PFSK-1 (cell line): ENCODE results near the gene RPN1.

Source experiments
- FOXP2 ChIP-seq: optimal IDR thresholded peaks from 2 replicates; pipeline ENCODE3; 2011; ENCODE audit warnings: borderline replicate concordance, control low read depth, inconsistent platforms; ENCODE audit not compliant: insufficient read depth; ENCODE audit errors: extremely low read length, extremely low read depth
- POLR2AphosphoS5 ChIP-seq: IDR thresholded peaks from 2 replicates; pipeline ENCODE4 v1.6.1; 2012; ENCODE audit warnings: low read depth, mild to moderate bottlenecking, control low read depth, low read length, moderate library complexity
- SIN3A ChIP-seq: IDR thresholded peaks from 2 replicates; pipeline ENCODE4 v1.6.1; 2012; ENCODE audit warnings: mild to moderate bottlenecking, low read length, moderate library complexity, borderline replicate concordance; ENCODE audit not compliant: insufficient read depth
- TAF1 ChIP-seq: IDR thresholded peaks from 2 replicates; pipeline ENCODE4 v1.6.1; 2012; ENCODE audit warnings: low read length, control low read depth, borderline replicate concordance; ENCODE audit not compliant: insufficient read depth
- TF ChIP-seq, protein P1 (sequence below), 2 experiments: IDR thresholded peaks; 2 replicates each; pipeline versions ENCODE4 v1.6.1 to v1.8.0; 2011 to 2012; ENCODE audit warnings: low read depth in 2 of 2, low read length in 2 of 2, control low read depth in 1 of 2, inconsistent platforms in 1 of 2, mild to moderate bottlenecking in 1 of 2, moderate library complexity in 1 of 2; ENCODE audit not compliant: insufficient read depth in 1 of 2

Gene RPN1

GRCh38 chr3:128572013-128572412 lies 78.6 kb downstream of the RPN1 start:
- TF ChIP-seq POLR2AphosphoS5, result no peak
- TF ChIP-seq FOXP2, result no peak
- TF ChIP-seq, protein P1, sequence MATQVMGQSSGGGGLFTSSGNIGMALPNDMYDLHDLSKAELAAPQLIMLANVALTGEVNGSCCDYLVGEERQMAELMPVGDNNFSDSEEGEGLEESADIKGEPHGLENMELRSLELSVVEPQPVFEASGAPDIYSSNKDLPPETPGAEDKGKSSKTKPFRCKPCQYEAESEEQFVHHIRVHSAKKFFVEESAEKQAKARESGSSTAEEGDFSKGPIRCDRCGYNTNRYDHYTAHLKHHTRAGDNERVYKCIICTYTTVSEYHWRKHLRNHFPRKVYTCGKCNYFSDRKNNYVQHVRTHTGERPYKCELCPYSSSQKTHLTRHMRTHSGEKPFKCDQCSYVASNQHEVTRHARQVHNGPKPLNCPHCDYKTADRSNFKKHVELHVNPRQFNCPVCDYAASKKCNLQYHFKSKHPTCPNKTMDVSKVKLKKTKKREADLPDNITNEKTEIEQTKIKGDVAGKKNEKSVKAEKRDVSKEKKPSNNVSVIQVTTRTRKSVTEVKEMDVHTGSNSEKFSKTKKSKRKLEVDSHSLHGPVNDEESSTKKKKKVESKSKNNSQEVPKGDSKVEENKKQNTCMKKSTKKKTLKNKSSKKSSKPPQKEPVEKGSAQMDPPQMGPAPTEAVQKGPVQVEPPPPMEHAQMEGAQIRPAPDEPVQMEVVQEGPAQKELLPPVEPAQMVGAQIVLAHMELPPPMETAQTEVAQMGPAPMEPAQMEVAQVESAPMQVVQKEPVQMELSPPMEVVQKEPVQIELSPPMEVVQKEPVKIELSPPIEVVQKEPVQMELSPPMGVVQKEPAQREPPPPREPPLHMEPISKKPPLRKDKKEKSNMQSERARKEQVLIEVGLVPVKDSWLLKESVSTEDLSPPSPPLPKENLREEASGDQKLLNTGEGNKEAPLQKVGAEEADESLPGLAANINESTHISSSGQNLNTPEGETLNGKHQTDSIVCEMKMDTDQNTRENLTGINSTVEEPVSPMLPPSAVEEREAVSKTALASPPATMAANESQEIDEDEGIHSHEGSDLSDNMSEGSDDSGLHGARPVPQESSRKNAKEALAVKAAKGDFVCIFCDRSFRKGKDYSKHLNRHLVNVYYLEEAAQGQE (IDR thresholded peaks at IDR 0.05; ENCODE audit: insufficient read depth in 1 of 2, low read depth in 2 of 2, low read length in 2 of 2), result no peak
- no peak for TF ChIP-seq TAF1
- no peak for TF ChIP-seq SIN3A
